DMS114 treated with DMSO at 0.1 percent for 48 hours (cell line): Measurements from ENCODE around the gene PDE4D.

Experiments
- DNase-seq: peaks from one replicate; lab custom pipeline; 2025; ENCODE audit not compliant: unreplicated experiment; lab: John Stamatoyannopoulos, UW

Gene PDE4D

GRCh38 chr5:59272809-59273427 lies 620.6 kb downstream of the PDE4D start:
- peak; percentile 72 for DNase-seq

- no peak for DNase-seq
Measured at GRCh38 chr5:59268756-59269415, 624.6 kb downstream of the PDE4D start.

- no peak for DNase-seq
Measured at GRCh38 chr5:59267033-59267432, 626.5 kb downstream of the PDE4D start.

GRCh38 chr5:59266410-59266809 lies 627.1 kb downstream of the PDE4D start:
- no peak for DNase-seq

DNA sequence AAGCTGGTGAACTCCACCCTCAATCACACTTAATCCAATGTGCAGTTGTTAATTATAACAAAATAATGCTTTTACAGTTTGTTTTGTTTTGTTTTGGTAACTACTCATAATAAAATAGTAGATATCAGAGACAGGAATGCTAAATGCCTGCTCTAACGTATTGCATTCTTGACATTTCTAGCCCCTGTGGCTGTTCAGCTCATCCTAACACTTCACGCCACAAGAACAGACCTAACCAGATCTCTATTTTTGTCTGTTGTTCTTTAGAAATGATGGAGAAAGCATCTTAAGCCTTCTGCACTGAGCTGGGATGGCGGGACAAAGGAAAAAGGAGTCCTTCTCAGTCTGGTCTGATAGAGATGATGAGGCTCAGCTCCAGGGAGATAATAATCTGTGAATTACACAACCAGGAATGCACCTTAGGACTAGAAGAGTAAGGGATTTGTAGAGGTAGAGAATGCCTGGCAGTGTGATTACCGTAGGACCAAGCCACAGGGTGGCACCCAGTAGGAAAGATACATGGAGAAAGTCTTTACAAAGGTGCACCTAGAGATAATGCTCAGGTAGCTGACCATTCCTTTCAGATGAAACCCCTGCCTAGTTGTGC lies 628.8 kb downstream of the PDE4D start:
- DNase-seq: peak; percentile 42

GRCh38 chr5:59264013-59264412 lies 629.5 kb downstream of the PDE4D start:
- no peak for DNase-seq

DNA sequence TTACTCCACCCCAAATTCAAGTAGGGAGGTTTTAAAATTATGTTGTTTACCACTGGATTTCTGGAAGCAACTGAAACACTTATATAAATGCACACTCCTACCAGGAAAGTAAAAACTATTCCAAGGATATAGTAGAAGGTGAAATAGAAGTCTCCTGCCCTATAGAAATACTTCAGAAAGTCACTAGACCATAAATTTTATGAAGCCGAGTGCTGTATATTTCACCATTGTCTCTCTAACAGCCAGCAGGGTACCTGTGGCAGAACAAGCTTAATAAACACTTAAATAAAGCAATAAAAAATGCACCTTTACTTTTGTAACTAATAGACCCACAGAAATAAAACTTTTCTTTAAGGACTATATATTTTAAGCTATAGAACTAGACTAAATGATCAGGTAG lies 631.6 kb downstream of the PDE4D start:
- no peak for DNase-seq

DNA sequence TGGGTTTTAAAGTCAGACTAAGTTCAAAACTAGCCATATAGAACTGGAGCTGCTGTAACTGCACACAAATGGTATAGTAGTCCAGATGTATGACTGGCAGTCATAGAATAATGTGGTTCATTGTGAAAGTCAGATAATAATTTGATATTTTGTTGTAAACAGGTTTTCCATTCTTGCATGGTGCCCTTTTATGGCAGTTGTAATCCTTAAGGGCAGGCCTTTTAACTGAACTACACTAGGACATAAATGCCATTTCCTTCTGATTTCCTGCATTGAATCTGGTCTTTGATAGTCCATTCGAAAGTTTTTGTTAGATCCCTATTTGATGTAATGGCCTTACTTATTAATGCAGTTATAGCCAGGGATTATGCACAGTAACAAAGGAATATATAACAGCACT lies 632.6 kb downstream of the PDE4D start:
- DNase-seq: no peak

- no peak for DNase-seq
Measured at GRCh38 chr5:59260200-59260599, 633.3 kb downstream of the PDE4D start.

GRCh38 chr5:59259237-59259636 lies 634.3 kb downstream of the PDE4D start:
- DNase-seq: peak; percentile 66

DNA sequence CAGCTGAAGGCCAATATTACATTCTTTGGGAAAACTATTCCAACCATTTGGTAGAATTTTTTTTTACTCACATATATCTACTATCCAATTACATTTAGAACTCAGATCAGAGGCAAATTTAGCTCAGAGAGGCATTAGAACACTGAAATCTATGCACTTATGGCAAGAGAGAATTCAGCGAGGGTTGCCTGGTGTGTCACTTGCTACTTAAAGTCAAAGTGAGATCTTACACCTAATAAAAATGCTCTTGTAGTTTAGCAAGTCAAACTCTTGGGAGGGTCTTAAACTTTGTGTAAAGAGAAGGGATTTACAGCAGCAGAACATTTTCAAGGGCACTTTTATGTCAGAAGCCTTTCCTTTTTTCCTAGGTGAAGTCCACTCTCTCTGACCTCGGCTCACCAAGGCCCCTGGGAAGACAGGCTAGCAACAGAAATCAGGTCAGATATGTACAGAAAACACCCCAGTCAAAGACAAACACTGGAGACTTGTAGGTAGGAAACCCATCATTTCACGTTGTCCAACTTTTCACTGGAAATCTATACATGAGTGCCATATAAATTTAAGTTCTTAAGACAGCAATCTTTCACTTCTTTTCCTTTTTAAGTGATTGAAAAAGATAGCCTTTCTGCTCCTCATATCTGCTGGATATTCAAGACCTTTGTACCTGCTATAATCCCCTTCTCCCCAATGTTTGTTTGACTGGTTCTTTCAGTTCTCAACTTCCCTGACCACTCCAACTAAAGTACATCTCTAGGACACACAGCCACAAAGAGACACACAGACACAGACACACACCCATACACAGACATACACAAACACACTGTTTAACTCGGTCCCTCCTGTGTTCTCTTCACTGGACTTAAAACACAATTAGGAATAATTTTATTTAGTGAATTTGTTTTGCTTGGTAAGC lies 635.8 kb downstream of the PDE4D start:
- peak; percentile 34 for DNase-seq

- DNase-seq: peak; percentile 30
Measured at GRCh38 chr5:59256331-59256730, 637.2 kb downstream of the PDE4D start.

DNA sequence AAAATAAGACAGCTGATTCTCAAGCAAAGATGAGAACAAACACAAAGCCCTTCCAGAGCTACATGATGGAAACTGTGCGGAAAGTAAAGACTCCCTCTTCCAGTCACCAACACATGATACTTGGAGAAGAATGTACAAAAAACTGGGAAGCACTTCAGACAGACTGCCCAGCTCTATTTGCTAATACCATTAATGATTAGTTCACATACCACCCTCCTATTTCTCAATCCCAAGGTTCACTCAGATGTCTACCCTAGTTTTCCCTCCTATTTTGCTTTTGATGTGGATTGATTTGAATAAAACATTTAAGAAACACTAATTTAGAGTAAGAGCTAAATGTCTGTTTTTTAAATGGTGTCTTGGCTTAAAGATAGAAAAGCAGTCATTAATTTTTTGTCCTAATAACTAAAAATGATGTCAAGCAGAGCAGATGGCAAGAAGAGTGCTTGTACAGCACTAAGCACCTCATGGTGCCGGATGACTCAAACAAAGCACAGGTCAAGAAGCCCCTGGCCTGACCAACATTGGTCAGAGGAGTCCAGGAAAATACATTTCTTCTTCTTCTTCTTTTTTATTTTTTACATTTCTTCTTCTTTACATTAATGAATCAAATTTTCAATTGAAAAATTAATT lies 639.4 kb downstream of the PDE4D start:
- DNase-seq: no peak

DNA sequence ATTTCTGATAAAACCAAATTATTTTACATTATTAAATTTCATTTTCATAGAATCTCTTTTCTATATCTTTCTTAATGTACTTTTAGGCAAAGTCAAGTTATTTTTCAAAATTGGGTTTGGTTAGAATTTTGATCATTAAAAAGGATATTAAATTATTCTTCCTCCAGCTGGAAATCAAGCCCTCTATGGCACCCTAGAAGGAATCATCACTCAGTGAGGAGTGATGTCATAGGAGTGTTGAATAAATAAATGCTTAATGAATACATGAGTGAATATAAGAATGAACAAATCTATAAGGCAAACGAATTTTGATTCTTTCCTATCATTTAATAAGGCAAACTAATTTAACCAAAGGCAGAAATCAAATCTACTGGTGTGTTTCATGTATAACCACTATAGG lies 639.9 kb downstream of the PDE4D start:
- DNase-seq: no peak

DNA sequence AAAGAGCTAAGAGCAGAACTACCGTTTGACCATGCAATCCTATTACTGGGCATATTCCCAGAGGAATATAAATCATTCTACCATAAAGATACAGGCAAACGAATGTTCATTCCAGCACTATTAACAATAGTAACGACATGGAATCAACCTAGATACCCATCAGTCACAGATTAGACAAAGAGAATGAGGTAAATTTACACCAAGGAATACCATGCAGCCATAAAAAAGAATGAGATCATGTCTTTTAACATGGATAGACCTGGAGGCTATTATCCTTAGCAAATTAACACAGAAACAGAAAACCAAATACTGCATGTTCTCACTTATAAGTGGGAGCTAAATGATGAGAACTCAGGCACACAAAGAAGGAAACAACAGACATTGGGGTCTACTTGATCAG lies 641.9 kb downstream of the PDE4D start:
- DNase-seq: no peak

DNA sequence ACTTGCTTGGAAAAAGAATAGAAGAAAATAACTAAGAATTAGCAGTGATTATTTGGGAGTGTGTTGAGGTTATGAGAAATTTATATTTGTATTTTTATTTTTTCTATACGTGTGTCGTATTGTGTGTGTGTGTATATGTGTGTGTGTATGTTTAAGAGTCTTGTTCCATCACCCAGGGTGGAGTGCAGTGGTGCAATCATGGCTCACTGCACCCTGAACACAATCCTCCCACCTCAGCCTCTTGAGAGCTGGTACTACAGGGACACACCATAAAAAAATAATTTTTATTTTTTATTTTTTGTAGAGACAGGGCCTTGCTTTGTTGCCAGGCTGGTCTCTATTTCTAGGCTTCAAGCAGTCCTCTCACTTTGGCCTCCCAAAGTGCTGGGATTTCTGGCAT lies 643.8 kb downstream of the PDE4D start:
- DNase-seq: no peak

DNA sequence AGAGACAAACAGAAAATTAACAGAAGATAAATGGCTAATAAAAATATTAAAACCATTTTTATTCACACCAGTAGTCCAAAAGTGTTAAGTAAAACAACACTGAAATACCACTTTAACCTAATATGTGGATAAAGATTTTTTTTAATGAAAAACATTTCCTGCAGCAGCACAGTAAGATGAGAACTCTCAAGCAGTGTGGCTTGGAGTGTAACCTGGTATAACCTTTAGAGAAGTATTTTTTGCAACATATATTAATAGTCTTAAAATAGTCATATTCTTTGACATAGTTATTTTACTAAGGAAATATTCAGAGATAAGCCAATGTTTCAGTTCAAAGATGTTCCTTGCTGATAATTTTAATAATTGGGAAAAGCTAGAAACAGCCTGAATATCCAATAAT lies 644.4 kb downstream of the PDE4D start:
- DNase-seq: no peak

GRCh38 chr5:59246882-59247281 lies 646.6 kb downstream of the PDE4D start:
- DNase-seq: no peak

- no peak for DNase-seq
Measured at GRCh38 chr5:59246145-59246869, 647.2 kb downstream of the PDE4D start.

GRCh38 chr5:59245198-59245597 lies 648.3 kb downstream of the PDE4D start:
- DNase-seq: no peak
